ENCODE results near the gene CACNG1.

CACNG1 gene

DNA sequence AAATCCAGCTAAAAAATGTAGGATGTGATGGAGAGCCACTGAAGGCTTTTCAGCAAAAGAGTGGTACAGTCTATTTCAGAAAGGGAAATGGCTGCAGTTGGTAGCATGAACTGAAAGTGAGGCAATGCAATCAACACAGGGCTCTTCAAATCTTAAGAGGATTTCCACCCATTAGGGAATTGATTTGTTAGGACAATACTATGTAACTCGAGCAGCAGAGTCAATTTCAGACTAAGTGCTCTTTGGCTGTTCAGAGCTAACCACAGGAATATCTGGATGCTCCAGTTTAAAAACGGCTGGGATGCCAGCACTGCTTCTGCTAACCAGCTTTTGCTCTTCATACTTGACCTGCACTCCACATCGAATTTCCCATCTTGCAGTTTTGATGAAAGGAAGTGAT is 24.6 kb downstream of the CACNG1 start:
- TF ChIP-seq EGR1 (IDR thresholded peaks at IDR 0.05) (no peak), EP300 (IDR thresholded peaks at IDR 0.05; ENCODE audit: borderline replicate concordance) (no peak), TEAD4 (IDR thresholded peaks at IDR 0.05) (no peak), NFIC (IDR thresholded peaks at IDR 0.05) (no peak), TCF12 (IDR thresholded peaks at IDR 0.05; ENCODE audit: low read depth) (no peak), TAF1 (IDR thresholded peaks at IDR 0.05; ENCODE audit: low read depth) (no peak), FOXM1 (IDR thresholded peaks at IDR 0.05; ENCODE audit: borderline replicate concordance, low read depth) (no peak), CREB1 (IDR thresholded peaks at IDR 0.05; ENCODE audit: low read depth) (no peak), YY1 (IDR thresholded peaks at IDR 0.05; ENCODE audit: low read depth) (no peak), ZBTB7A (IDR thresholded peaks at IDR 0.05; ENCODE audit: low read depth) (no peak), RAD21 (IDR thresholded peaks at IDR 0.05; ENCODE audit: low read depth) (no peak), CEBPB (IDR thresholded peaks at IDR 0.05) (no peak)
- TF ChIP-seq, protein P1, sequence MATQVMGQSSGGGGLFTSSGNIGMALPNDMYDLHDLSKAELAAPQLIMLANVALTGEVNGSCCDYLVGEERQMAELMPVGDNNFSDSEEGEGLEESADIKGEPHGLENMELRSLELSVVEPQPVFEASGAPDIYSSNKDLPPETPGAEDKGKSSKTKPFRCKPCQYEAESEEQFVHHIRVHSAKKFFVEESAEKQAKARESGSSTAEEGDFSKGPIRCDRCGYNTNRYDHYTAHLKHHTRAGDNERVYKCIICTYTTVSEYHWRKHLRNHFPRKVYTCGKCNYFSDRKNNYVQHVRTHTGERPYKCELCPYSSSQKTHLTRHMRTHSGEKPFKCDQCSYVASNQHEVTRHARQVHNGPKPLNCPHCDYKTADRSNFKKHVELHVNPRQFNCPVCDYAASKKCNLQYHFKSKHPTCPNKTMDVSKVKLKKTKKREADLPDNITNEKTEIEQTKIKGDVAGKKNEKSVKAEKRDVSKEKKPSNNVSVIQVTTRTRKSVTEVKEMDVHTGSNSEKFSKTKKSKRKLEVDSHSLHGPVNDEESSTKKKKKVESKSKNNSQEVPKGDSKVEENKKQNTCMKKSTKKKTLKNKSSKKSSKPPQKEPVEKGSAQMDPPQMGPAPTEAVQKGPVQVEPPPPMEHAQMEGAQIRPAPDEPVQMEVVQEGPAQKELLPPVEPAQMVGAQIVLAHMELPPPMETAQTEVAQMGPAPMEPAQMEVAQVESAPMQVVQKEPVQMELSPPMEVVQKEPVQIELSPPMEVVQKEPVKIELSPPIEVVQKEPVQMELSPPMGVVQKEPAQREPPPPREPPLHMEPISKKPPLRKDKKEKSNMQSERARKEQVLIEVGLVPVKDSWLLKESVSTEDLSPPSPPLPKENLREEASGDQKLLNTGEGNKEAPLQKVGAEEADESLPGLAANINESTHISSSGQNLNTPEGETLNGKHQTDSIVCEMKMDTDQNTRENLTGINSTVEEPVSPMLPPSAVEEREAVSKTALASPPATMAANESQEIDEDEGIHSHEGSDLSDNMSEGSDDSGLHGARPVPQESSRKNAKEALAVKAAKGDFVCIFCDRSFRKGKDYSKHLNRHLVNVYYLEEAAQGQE (IDR thresholded peaks at IDR 0.05; ENCODE audit: low read depth) = no peak
- TF ChIP-seq, protein P2, sequence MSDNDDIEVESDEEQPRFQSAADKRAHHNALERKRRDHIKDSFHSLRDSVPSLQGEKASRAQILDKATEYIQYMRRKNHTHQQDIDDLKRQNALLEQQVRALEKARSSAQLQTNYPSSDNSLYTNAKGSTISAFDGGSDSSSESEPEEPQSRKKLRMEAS (IDR thresholded peaks at IDR 0.05) = no peak
- TF ChIP-seq, protein P3, sequence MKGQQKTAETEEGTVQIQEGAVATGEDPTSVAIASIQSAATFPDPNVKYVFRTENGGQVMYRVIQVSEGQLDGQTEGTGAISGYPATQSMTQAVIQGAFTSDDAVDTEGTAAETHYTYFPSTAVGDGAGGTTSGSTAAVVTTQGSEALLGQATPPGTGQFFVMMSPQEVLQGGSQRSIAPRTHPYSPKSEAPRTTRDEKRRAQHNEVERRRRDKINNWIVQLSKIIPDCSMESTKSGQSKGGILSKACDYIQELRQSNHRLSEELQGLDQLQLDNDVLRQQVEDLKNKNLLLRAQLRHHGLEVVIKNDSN (IDR thresholded peaks at IDR 0.05) = no peak

DNA sequence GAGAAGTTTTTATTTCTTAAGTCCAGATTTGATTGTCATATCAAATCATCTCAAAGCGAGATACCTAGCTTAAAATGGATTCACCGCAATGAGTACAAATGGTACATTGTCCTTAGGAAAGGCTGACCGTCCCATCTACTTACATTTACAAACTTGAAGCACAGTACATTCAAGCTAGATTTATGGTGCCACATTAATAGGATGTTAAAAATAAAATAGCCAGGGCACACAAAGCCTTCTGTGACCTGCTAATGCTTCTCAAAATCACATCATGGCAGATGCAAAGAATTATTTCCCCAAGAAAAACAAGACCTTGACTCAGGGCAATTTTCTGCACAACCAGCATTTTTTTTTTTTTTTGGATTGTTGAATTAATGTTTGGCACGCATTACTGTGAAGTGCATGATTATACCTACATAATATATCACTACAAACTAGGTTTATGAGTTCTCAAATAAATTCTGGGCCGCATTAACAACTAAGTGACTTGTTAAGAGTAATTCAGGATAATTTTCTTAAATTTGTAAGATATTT is 25.3 kb downstream of the CACNG1 start:
- TF ChIP-seq NFIC (IDR thresholded peaks at IDR 0.05) (no peak), RAD21 (IDR thresholded peaks at IDR 0.05; ENCODE audit: low read depth) (no peak)
- TF ChIP-seq, protein P2 (IDR thresholded peaks at IDR 0.05) = no peak

DNA sequence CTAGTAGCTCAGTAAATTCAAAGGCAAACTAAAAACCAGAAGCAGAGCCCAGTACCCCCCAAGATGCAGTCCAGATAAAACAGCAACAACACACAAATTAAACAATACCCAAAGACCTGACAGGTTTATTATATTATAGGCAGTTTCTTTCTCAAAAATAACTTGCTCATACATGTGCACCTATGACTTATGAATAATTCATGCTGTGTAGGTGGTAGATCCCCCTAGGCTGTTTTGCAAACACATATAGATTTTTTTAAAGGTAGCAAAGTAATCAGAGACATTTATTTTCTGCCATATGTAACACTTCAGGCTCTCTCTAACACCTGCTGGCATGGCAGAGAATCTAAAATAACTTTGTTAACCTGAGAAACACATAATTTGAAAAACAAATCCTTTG is 27.2 kb downstream of the CACNG1 start:
- TF ChIP-seq, protein P3 (IDR thresholded peaks at IDR 0.05) = no peak
- TF ChIP-seq YY1 (IDR thresholded peaks at IDR 0.05; ENCODE audit: low read depth) = no peak
- no peak for TF ChIP-seq ZBTB7A (IDR thresholded peaks at IDR 0.05; ENCODE audit: low read depth)

DNA sequence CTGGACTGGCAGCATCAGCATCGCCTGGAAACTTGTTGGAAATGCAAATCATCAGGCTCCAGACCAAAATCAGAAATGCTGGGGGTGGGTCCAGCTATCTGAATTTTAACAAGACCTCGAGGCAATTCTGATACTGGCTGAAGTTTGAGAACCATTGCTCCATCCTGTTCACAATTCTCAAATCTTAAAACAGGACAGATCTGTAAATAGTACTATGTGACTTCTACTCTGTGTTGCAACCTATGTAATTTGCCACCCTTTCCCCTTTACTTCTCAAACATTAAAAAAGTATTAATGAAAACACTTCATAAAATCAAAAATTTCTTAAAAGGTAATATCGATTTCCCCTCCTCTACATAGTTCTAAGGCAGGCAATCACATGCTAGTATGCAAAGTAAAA is 28.5 kb downstream of the CACNG1 start:
- TF ChIP-seq YY1 (IDR thresholded peaks at IDR 0.05; ENCODE audit: low read depth) = no peak
- TF ChIP-seq TEAD4 (IDR thresholded peaks at IDR 0.05) = no peak
- TF ChIP-seq EP300 (IDR thresholded peaks at IDR 0.05; ENCODE audit: borderline replicate concordance) = no peak
- TF ChIP-seq TAF1 (IDR thresholded peaks at IDR 0.05; ENCODE audit: low read depth) = no peak
- TF ChIP-seq EGR1 (IDR thresholded peaks at IDR 0.05) = no peak
- TF ChIP-seq, protein P3 (IDR thresholded peaks at IDR 0.05) = no peak
- no peak for TF ChIP-seq TCF12 (IDR thresholded peaks at IDR 0.05; ENCODE audit: low read depth)
- TF ChIP-seq ZBTB7A (IDR thresholded peaks at IDR 0.05; ENCODE audit: low read depth) = no peak
- TF ChIP-seq, protein P1 (IDR thresholded peaks at IDR 0.05; ENCODE audit: low read depth) = no peak
- no peak for TF ChIP-seq RAD21 (IDR thresholded peaks at IDR 0.05; ENCODE audit: low read depth)
- no peak for TF ChIP-seq NFIC (IDR thresholded peaks at IDR 0.05)
- TF ChIP-seq FOXM1 (IDR thresholded peaks at IDR 0.05; ENCODE audit: borderline replicate concordance, low read depth) = no peak
- TF ChIP-seq, protein P2 (IDR thresholded peaks at IDR 0.05) = no peak
- TF ChIP-seq CEBPB (IDR thresholded peaks at IDR 0.05) = no peak
- TF ChIP-seq CREB1 (IDR thresholded peaks at IDR 0.05; ENCODE audit: low read depth) = no peak

DNA sequence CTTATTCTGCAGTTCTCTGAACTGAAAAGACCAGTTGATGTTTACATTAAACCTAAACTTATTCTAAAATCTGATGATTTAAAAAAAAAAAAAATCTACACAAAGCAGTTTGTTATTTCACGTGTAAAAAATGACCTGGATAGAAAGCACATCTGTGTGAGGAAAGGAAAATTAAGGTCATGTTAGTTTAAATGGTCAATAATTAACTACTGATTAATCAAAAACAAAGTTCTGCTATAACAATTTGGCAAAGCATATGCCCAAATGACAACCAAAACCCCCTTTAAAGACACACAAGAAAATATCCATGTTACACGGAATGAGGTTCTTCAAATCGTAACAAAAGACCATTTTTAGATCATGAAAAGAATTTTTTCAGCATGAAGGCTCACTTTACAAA is 30.4 kb downstream of the CACNG1 start:
- no peak for TF ChIP-seq RAD21 (IDR thresholded peaks at IDR 0.05; ENCODE audit: low read depth)
- TF ChIP-seq CREB1 (IDR thresholded peaks at IDR 0.05; ENCODE audit: low read depth) = no peak
- TF ChIP-seq, protein P3 (IDR thresholded peaks at IDR 0.05) = no peak
- no peak for TF ChIP-seq YY1 (IDR thresholded peaks at IDR 0.05; ENCODE audit: low read depth)
- no peak for TF ChIP-seq EGR1 (IDR thresholded peaks at IDR 0.05)
- TF ChIP-seq CEBPB (IDR thresholded peaks at IDR 0.05) = no peak
